WERI-Rb-1 (cell line): ENCODE results near the gene OTOG.
A peak's percentile ranks its signal among the peaks of the same experiment; 100 is the strongest.

Source experiments
- DNase-seq: peaks from one replicate; pipeline ENCODE4 v3.0.0-alpha.2; 2020
- H3K27ac ChIP-seq: fragments of 250-450 bp; sonication (Bioruptor Pico); 2 replicates; pipeline ENCODE4 v1.5.1; 2020; ENCODE audit warnings: mild to moderate bottlenecking, moderate library complexity
- H3K27me3 ChIP-seq: fragments of 250-450 bp; sonication (Bioruptor Pico); 2 replicates; pipeline ENCODE4 v1.5.1; 2021; ENCODE audit warnings: mild to moderate bottlenecking, low read depth, moderate library complexity; ENCODE audit not compliant: insufficient read depth, severe bottlenecking
- H3K36me3 ChIP-seq: fragments of 250-450 bp; sonication (Bioruptor Pico); 2 replicates; pipeline ENCODE4 v1.5.1; 2020; ENCODE audit warnings: mild to moderate bottlenecking, moderate library complexity
- H3K4me3 ChIP-seq: 2 replicates; pipeline ENCODE4 v1.5.1; 2011; ENCODE audit warnings: low read depth, mild to moderate bottlenecking, control low read depth, low read length
- H3K9me3 ChIP-seq: fragments of 250-450 bp; sonication (Bioruptor Pico); 2 replicates; pipeline ENCODE4 v1.5.1; 2021; ENCODE audit warnings: mild to moderate bottlenecking, moderate library complexity; ENCODE audit not compliant: severe bottlenecking
- CTCF ChIP-seq: IDR thresholded peaks from 2 replicates; pipeline ENCODE4 v1.5.1; 2011; ENCODE audit warnings: low read depth, mild to moderate bottlenecking, control low read depth, inconsistent platforms, low read length

The OTOG gene

GRCh38 chr11:17629113-17629512 is 82.1 kb downstream of the OTOG start:
- H3K36me3 ChIP-seq = no peaks in the 10 kb centered on the region
- TF ChIP-seq CTCF = no peak
- H3K4me3 ChIP-seq = no peak overlapping the region
- H3K27me3 ChIP-seq = no peaks in the 10 kb centered on the region
- DNase-seq = no peak
- H3K9me3 ChIP-seq = no peaks in the 10 kb centered on the region
- peak overlapping the region; percentile 52 for H3K27ac ChIP-seq

- no peak overlapping the region for H3K27ac ChIP-seq
- no peak for DNase-seq
- H3K36me3 ChIP-seq = no peaks in the 10 kb centered on the region
- no peaks in the 10 kb centered on the region for H3K27me3 ChIP-seq
- H3K4me3 ChIP-seq = no peak overlapping the region
- no peaks in the 10 kb centered on the region for H3K9me3 ChIP-seq
- no peak for TF ChIP-seq CTCF
Measured at GRCh38 chr11:17630936-17631335, 83.9 kb downstream of the OTOG start.

- Histone ChIP-seq H3K27ac (no peak overlapping the region), H3K4me3 (no peak overlapping the region), H3K9me3 (no peaks in the 10 kb centered on the region), H3K36me3 (no peaks in the 10 kb centered on the region), H3K27me3 (no peaks in the 10 kb centered on the region)
- TF ChIP-seq CTCF = peak; percentile 14; the same call in 1 of the 2 replicates
- peak; percentile 9 for DNase-seq
Measured at GRCh38 chr11:17631702-17632365, 84.8 kb downstream of the OTOG start.

GRCh38 chr11:17633279-17633986 is 86.4 kb downstream of the OTOG start:
- TF ChIP-seq CTCF = no peak
- Histone ChIP-seq H3K9me3 (no peaks in the 10 kb centered on the region), H3K27ac (no peak overlapping the region), H3K36me3 (no peaks in the 10 kb centered on the region), H3K27me3 (no peaks in the 10 kb centered on the region), H3K4me3 (no peak overlapping the region)
- peak; percentile 7 for DNase-seq

- no peaks in the 10 kb centered on the region for H3K27me3 ChIP-seq
- DNase-seq = peak; percentile 7
- no peaks in the 10 kb centered on the region for H3K36me3 ChIP-seq
- H3K27ac ChIP-seq = no peak overlapping the region
- no peak overlapping the region for H3K4me3 ChIP-seq
- TF ChIP-seq CTCF = no peak
- H3K9me3 ChIP-seq = no peaks in the 10 kb centered on the region
Measured at GRCh38 chr11:17633987-17634775, 87.1 kb downstream of the OTOG start.
